K562 (cell line): ENCODE results near the gene ZCCHC24.

ENCODE experiments used
- BRCA1 ChIP-seq, 2 experiments: fragments of 450-650 bp in 1 of 2; sonication (generic) in 1 of 2; formaldehyde crosslinking in 1 of 2; IDR thresholded peaks; 2 replicates each; pipeline versions ENCODE4 v1.5.0 to v1.6.1; 2017 to 2020; ENCODE audit warnings: mild to moderate bottlenecking in 1 of 2, missing genetic modification reagents in 1 of 2
- E4F1 ChIP-seq: fragments of 250-450 bp; sonication (Bioruptor Pico); IDR thresholded peaks from 2 replicates; pipeline ENCODE4 v1.5.0; 2021; ENCODE audit warnings: mild to moderate bottlenecking, borderline replicate concordance
- MTA3 ChIP-seq: fragments of 450-650 bp; formaldehyde crosslinking; IDR thresholded peaks from 2 replicates; pipeline ENCODE4 v1.6.1; 2017; ENCODE audit warnings: mild to moderate bottlenecking, borderline replicate concordance
- SMAD3 ChIP-seq: fragments of 450-650 bp; formaldehyde crosslinking; conservative IDR thresholded peaks from 2 replicates; pipeline ENCODE4 v1.4.0; 2020; ENCODE audit warnings: mild to moderate bottlenecking
- SNRNP70 ChIP-seq: fragments of 200-400 bp; formaldehyde crosslinking; optimal IDR thresholded peaks from 2 replicates; pipeline ENCODE3; 2017; ENCODE audit warnings: low read depth, low read length
- SP2 ChIP-seq: IDR thresholded peaks from 2 replicates; pipeline ENCODE4 v1.6.1; 2011; ENCODE audit warnings: mild to moderate bottlenecking, low read depth, low read length, moderate library complexity; ENCODE audit not compliant: poor library complexity, severe bottlenecking; ENCODE audit errors: extremely low read depth
- U2AF2 ChIP-seq: fragments of 200-400 bp; formaldehyde crosslinking; optimal IDR thresholded peaks from 2 replicates; pipeline ENCODE3; 2017; ENCODE audit warnings: low read depth, mild to moderate bottlenecking, low read length
- TF ChIP-seq, protein P1 (sequence below), 3 experiments: IDR thresholded peaks in 2 of 3; conservative IDR thresholded peaks in 1 of 3; 2 replicates each; pipeline ENCODE4 v1.5.1; 2011 to 2012; ENCODE audit warnings: low read length in 3 of 3, mild to moderate bottlenecking in 3 of 3, control low read depth in 2 of 3, improper control_type of control experiment in 1 of 3, inconsistent platforms in 1 of 3, low read depth in 1 of 3, mixed read lengths in 1 of 3, moderate library complexity in 1 of 3; ENCODE audit not compliant: insufficient read depth in 2 of 3
- TF ChIP-seq, protein P2 (sequence below): fragments of 450-650 bp; formaldehyde crosslinking; IDR thresholded peaks from 2 replicates; pipeline ENCODE4 v1.4.0; 2020; ENCODE audit warnings: mild to moderate bottlenecking
- TF ChIP-seq, protein P3 (sequence below): sonication (generic); formaldehyde crosslinking; IDR thresholded peaks from 2 replicates; pipeline ENCODE4 v1.8.1; 2023; ENCODE audit warnings: mild to moderate bottlenecking, missing genetic modification reagents

- TF ChIP-seq BRCA1 (IDR thresholded peaks at IDR 0.05) (no peak), BRCA1 (CRISPR knock-in tag; IDR thresholded peaks at IDR 0.05) (no peak), SNRNP70 (no peak), SP2 (no peak), E4F1 (CRISPR knock-in tag) (no peak), MTA3 (no peak), U2AF2 (no peak), SMAD3 (CRISPR knock-in tag) (no peak)
- TF ChIP-seq, protein P1, sequence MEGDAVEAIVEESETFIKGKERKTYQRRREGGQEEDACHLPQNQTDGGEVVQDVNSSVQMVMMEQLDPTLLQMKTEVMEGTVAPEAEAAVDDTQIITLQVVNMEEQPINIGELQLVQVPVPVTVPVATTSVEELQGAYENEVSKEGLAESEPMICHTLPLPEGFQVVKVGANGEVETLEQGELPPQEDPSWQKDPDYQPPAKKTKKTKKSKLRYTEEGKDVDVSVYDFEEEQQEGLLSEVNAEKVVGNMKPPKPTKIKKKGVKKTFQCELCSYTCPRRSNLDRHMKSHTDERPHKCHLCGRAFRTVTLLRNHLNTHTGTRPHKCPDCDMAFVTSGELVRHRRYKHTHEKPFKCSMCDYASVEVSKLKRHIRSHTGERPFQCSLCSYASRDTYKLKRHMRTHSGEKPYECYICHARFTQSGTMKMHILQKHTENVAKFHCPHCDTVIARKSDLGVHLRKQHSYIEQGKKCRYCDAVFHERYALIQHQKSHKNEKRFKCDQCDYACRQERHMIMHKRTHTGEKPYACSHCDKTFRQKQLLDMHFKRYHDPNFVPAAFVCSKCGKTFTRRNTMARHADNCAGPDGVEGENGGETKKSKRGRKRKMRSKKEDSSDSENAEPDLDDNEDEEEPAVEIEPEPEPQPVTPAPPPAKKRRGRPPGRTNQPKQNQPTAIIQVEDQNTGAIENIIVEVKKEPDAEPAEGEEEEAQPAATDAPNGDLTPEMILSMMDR (IDR thresholded peaks at IDR 0.05 in 2 of 3, conservative IDR thresholded peaks at IDR 0.05 in 1 of 3; ENCODE audit: insufficient read depth in 2 of 3, low read depth in 1 of 3, low read length in 3 of 3), result no peak
- TF ChIP-seq, protein P2, sequence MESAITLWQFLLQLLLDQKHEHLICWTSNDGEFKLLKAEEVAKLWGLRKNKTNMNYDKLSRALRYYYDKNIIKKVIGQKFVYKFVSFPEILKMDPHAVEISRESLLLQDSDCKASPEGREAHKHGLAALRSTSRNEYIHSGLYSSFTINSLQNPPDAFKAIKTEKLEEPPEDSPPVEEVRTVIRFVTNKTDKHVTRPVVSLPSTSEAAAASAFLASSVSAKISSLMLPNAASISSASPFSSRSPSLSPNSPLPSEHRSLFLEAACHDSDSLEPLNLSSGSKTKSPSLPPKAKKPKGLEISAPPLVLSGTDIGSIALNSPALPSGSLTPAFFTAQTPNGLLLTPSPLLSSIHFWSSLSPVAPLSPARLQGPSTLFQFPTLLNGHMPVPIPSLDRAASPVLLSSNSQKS (CRISPR knock-in tag), result no peak
- TF ChIP-seq, protein P3, sequence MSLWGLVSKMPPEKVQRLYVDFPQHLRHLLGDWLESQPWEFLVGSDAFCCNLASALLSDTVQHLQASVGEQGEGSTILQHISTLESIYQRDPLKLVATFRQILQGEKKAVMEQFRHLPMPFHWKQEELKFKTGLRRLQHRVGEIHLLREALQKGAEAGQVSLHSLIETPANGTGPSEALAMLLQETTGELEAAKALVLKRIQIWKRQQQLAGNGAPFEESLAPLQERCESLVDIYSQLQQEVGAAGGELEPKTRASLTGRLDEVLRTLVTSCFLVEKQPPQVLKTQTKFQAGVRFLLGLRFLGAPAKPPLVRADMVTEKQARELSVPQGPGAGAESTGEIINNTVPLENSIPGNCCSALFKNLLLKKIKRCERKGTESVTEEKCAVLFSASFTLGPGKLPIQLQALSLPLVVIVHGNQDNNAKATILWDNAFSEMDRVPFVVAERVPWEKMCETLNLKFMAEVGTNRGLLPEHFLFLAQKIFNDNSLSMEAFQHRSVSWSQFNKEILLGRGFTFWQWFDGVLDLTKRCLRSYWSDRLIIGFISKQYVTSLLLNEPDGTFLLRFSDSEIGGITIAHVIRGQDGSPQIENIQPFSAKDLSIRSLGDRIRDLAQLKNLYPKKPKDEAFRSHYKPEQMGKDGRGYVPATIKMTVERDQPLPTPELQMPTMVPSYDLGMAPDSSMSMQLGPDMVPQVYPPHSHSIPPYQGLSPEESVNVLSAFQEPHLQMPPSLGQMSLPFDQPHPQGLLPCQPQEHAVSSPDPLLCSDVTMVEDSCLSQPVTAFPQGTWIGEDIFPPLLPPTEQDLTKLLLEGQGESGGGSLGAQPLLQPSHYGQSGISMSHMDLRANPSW (CRISPR knock-in tag), result no peak
Measured at GRCh38 chr10:79342295-79342761, 103.1 kb downstream of the ZCCHC24 start.
